Putamen (tissue), 1 donor: ENCODE results near the gene SUPT20HL2.
"Not testable (repeated sequence)": the region's sequence is repeated elsewhere in the genome, so short reads cannot be mapped to it uniquely, and the experiment has no call there.

ENCODE experiments used
- DNase-seq: peaks from one replicate; pipeline ENCODE4 v3.0.0-alpha.2; 2016; ENCODE audit warnings: low spot score

Gene SUPT20HL2

GRCh38 chrX:24314019-24314635 is at the start of gene SUPT20HL2:
Gene SUPT20HL2 (minus strand): TSS chrX:24314069. CDS start chrX:24313315, 754 bp downstream.
- DNase-seq, result no peak

- not testable (repeated sequence) for DNase-seq
These were observed 48.3 kb upstream of the SUPT20HL2 start for GRCh38 chrX:24362089-24362745.

- DNase-seq, result no peak
These were observed 46.4 kb upstream of the SUPT20HL2 start, which contains the start of gene SUPT20HL1 for GRCh38 chrX:24360272-24360671. Gene SUPT20HL1 (plus strand): TSS chrX:24360639. CDS start chrX:24362761, 2,122 bp downstream.

GRCh38 chrX:24357106-24357505 is 43.2 kb upstream of the SUPT20HL2 start:
- DNase-seq, result no peak

GRCh38 chrX:24355095-24355494 is 41.2 kb upstream of the SUPT20HL2 start:
- DNase-seq, result no peak

GRCh38 chrX:24350217-24350616 is 36.3 kb upstream of the SUPT20HL2 start:
- no peak for DNase-seq

GRCh38 chrX:24347881-24348280 is 34.0 kb upstream of the SUPT20HL2 start:
- no peak for DNase-seq

GRCh38 chrX:24343719-24344118 is 29.9 kb upstream of the SUPT20HL2 start:
- DNase-seq, result no peak

GRCh38 chrX:24341795-24342194 is 27.9 kb upstream of the SUPT20HL2 start:
- DNase-seq, result no peak

- no peak for DNase-seq
These were observed 26.6 kb upstream of the SUPT20HL2 start for GRCh38 chrX:24340501-24340900.

GRCh38 chrX:24339911-24340310 is 26.0 kb upstream of the SUPT20HL2 start:
- DNase-seq, result no peak

- DNase-seq, result no peak
These were observed 22.0 kb upstream of the SUPT20HL2 start for GRCh38 chrX:24335871-24336270.

GRCh38 chrX:24334461-24334860 is 20.6 kb upstream of the SUPT20HL2 start:
- no peak for DNase-seq

GRCh38 chrX:24333371-24333770 is 19.5 kb upstream of the SUPT20HL2 start:
- DNase-seq, result no peak

- DNase-seq, result no peak
These were observed 19.0 kb upstream of the SUPT20HL2 start for GRCh38 chrX:24332878-24333277.

- DNase-seq, result no peak
These were observed 11.4 kb upstream of the SUPT20HL2 start for GRCh38 chrX:24325231-24325630.

GRCh38 chrX:24321741-24322395 is 8.0 kb upstream of the SUPT20HL2 start:
- no peak for DNase-seq

- DNase-seq, result no peak
These were observed 3.7 kb upstream of the SUPT20HL2 start for GRCh38 chrX:24317567-24317966.

- no peak for DNase-seq
These were observed 2.2 kb upstream of the SUPT20HL2 start for GRCh38 chrX:24316111-24316510.

- not testable (repeated sequence) for DNase-seq
These were observed 1.6 kb downstream of the SUPT20HL2 start for GRCh38 chrX:24312249-24312607.

GRCh38 chrX:24311507-24312248 is 2.2 kb downstream of the SUPT20HL2 start:
- not testable (repeated sequence) for DNase-seq

GRCh38 chrX:24310916-24311315 is 3.0 kb downstream of the SUPT20HL2 start:
- DNase-seq, result not testable (repeated sequence)
